ENCODE results near the gene SULT6B1.

Gene SULT6B1

GRCh38 chr2:37146062-37146461, 42.4 kb downstream of the SULT6B1 start:
- no peak for DNase-seq

- no peak for DNase-seq
Observed at GRCh38 chr2:37143974-37144373, 44.5 kb downstream of the SULT6B1 start.

- no peak for DNase-seq
Observed at GRCh38 chr2:37142546-37142945, 45.9 kb downstream of the SULT6B1 start.

GRCh38 chr2:37132914-37133313, 55.6 kb downstream of the SULT6B1 start:
- DNase-seq: no peak

- DNase-seq: no peak
Observed at GRCh38 chr2:37125416-37125815, 63.1 kb downstream of the SULT6B1 start.

GRCh38 chr2:37119157-37119556, 69.3 kb downstream of the SULT6B1 start:
- no peak for DNase-seq

Measured in activated T-cell treated with anti-CD3 and anti-CD28 coated beads, Interleukin-2, amount 50 U/mL, for 1 hour (primary cell).